Right lobe of liver (tissue), 6 donors: Measurements from ENCODE around the gene CRB1. TPM values are rescaled to one million over a fixed set of nuclear protein-coding genes. Genes with fewer than 3 reads are reported as not detected.

Experiments
- ATAC-seq, 4 donors: fragments of 200-7000 bp; cut with Tn5 transposase; one replicate each; pipeline ENCODE4 v1.9.1; 2020; ENCODE audit warnings: mild to moderate bottlenecking in 4 of 4, moderate library complexity in 4 of 4
- DNase-seq, 3 donors: peaks; one replicate each; pipeline ENCODE4 v3.0.0-alpha.2; 2020
- H3K27ac ChIP-seq, 3 donors: fragments of 200-600 bp; one replicate each; pipeline ENCODE4 v1.8.0; 2022
- H3K27me3 ChIP-seq, 2 donors: fragments of 200-600 bp; one replicate each; pipeline ENCODE4 v1.8.0; 2022
- H3K36me3 ChIP-seq, 4 donors: fragments of 200-600 bp; sonication (generic) in 1 of 4; one replicate each; pipeline versions ENCODE4 v1.5.1 to v1.8.0; 2017 to 2022; ENCODE audit warnings: control low read depth in 1 of 4
- H3K4me1 ChIP-seq, 4 donors: fragments of 200-600 bp; sonication (generic) in 1 of 4; one replicate each; pipeline versions ENCODE4 v1.5.1 to v1.8.0; 2017 to 2022; ENCODE audit warnings: control low read depth in 1 of 4
- H3K4me3 ChIP-seq, 3 donors: fragments of 200-600 bp; one replicate each; pipeline ENCODE4 v1.8.0; 2022
- H3K9me3 ChIP-seq, 4 donors: fragments of 200-600 bp; sonication (generic) in 1 of 4; one replicate each; pipeline versions ENCODE4 v1.5.1 to v1.8.0; 2017 to 2022; ENCODE audit warnings: control low read depth in 1 of 4
- CTCF ChIP-seq, 4 donors: fragments of 200-600 bp in 3 of 4; fragments of 450-650 bp in 1 of 4; IDR thresholded peaks; one replicate each; pipeline versions ENCODE4 v1.5.1 to v1.8.0; 2016 to 2022; ENCODE audit warnings: antibody characterized with exemption in 4 of 4, mild to moderate bottlenecking in 2 of 4
- POLR2A ChIP-seq: fragments of 450-650 bp; IDR thresholded peaks from one replicate; pipeline ENCODE4 v1.6.1; 2017; ENCODE audit warnings: antibody characterized with exemption, mild to moderate bottlenecking
- WGBS: methylation state at CpG from one replicate; pipeline ENCODE4 v1.1.6; 2018; ENCODE audit warnings: low coverage, low lambda C conversion rate; ENCODE audit not compliant: insufficient coverage; ENCODE audit errors: missing lambda C conversion rate; 5-methylcytosine and 5-hydroxymethylcytosine counted together
- intact Hi-C, 2 donors: fragments of 100-400 bp; cut with DNase I; formaldehyde crosslinking; loops; one replicate each; pipeline versions ENCODE4 v1.11.2 to v1.14.1; 2022
- total RNA-seq, 6 experiments: library from RNA; depleted of rRNA in 2 of 6; stranded (reverse); fragments of >200 nt in 2 of 6; fragmentation: NEBNext Ultra II Directional in 3 of 6; extraction: Animal tissue kit (Norgen Biotek cat#: 25700) in 3 of 6; gene quantifications; one replicate each; pipeline versions ENCODE4 v1.1.0 to v1.2.4, GENCODE V29; 2016 to 2023
- donor health status: DM: no; HTN: yes; CAD: no.
- donor health status: DM: no; HTN: no; CAD: no.
- donor health status: DM: no; HTN: no; CAD: no.
- donor health status: DM: no; HTN: yes; CAD: no.
- donor health status: DM: no; HTN: yes; CAD: no.

Gene CRB1
- total RNA-seq, 6 experiments from 2014 or later: 0.29 TPM; not detected in 5

- H3K9me3 ChIP-seq: no peaks in the 10 kb centered on the region
- intact Hi-C loops: no loop called here
- 58% methylated on average over 1 of the region's 2 CpGs for WGBS
- no peak for DNase-seq
- H3K27ac ChIP-seq: no peak overlapping the region
- H3K36me3 ChIP-seq: no peaks in the 10 kb centered on the region
- no peak for TF ChIP-seq POLR2A
- no peak for TF ChIP-seq CTCF (IDR thresholded peaks at IDR 0.05)
- H3K27me3 ChIP-seq: no peaks in the 10 kb centered on the region
- H3K4me3 ChIP-seq: no peak overlapping the region
- H3K4me1 ChIP-seq: no peaks in the 10 kb centered on the region
- ATAC-seq: no peak
These were observed 17.4 kb upstream of the CRB1 start for GRCh38 chr1:197250616-197251015.

GRCh38 chr1:197252973-197253372 lies 15.1 kb upstream of the CRB1 start:
- no peak for TF ChIP-seq CTCF (IDR thresholded peaks at IDR 0.05)
- TF ChIP-seq POLR2A: no peak
- WGBS: 62% methylated on average over 4 of the region's 4 CpGs
- intact Hi-C loops: no loop called here

GRCh38 chr1:197254866-197255265 lies 13.2 kb upstream of the CRB1 start:
- Histone ChIP-seq H3K4me1 (no peaks in the 10 kb centered on the region), H3K36me3 (no peaks in the 10 kb centered on the region), H3K4me3 (no peak overlapping the region), H3K9me3 (no peaks in the 10 kb centered on the region), H3K27ac (no peak overlapping the region), H3K27me3 (no peaks in the 10 kb centered on the region)
- TF ChIP-seq CTCF (IDR thresholded peaks at IDR 0.05): no peak
- WGBS: 44% methylated on average over 1 of the region's 1 CpG
- ATAC-seq (no peak), DNase-seq (no peak)
- intact Hi-C loops: no loop called here

More at GRCh38 chr1:197252973-197253372, 15.1 kb upstream of the CRB1 start:
- no peaks in the 10 kb centered on the region for H3K27me3 ChIP-seq
- ATAC-seq: no peak
- H3K9me3 ChIP-seq: no peaks in the 10 kb centered on the region
- H3K36me3 ChIP-seq: no peaks in the 10 kb centered on the region
- no peak for DNase-seq
- no peak overlapping the region for H3K4me3 ChIP-seq
- no peak overlapping the region for H3K27ac ChIP-seq
- H3K4me1 ChIP-seq: no peaks in the 10 kb centered on the region

- 100% methylated on average over 1 of the region's 1 CpG for WGBS
- Histone ChIP-seq H3K27ac (no peak overlapping the region), H3K9me3 (no peaks in the 10 kb centered on the region)
These were observed 3.0 kb upstream of the CRB1 start for GRCh38 chr1:197264936-197265567.

More at GRCh38 chr1:197264936-197265567, 3.0 kb upstream of the CRB1 start:
- H3K27me3 ChIP-seq: no peaks in the 10 kb centered on the region
- no peaks in the 10 kb centered on the region for H3K36me3 ChIP-seq
- no peak for TF ChIP-seq CTCF (IDR thresholded peaks at IDR 0.05)
- no peak for TF ChIP-seq POLR2A
- no peak for DNase-seq
- no peak for ATAC-seq
- H3K4me3 ChIP-seq: no peak overlapping the region
- intact Hi-C loops: no loop called here
- no peaks in the 10 kb centered on the region for H3K4me1 ChIP-seq
